OCI-LY1 (cell line): Measurements from ENCODE around the gene NR4A1.

Experiments
- H2AFZ ChIP-seq: fragments of 200-600 bp; sonication (generic), shearing (Covaris generic); 2 replicates; pipeline ENCODE4 v1.6.0; 2014; ENCODE audit warnings: antibody characterized with exemption, mild to moderate bottlenecking, low read length
- H3F3A ChIP-seq: fragments of 200-600 bp; sonication (generic), shearing (Covaris generic); 2 replicates; pipeline ENCODE4 v1.6.0; 2014; ENCODE audit warnings: mild to moderate bottlenecking, antibody characterized with exemption, low read length, moderate library complexity; ENCODE audit not compliant: insufficient read depth
- H3K27ac ChIP-seq: fragments of 200-600 bp; sonication (generic); 2 replicates; pipeline ENCODE4 v1.5.1; 2014; ENCODE audit warnings: low read length, mixed run types, mild to moderate bottlenecking, low read depth; ENCODE audit not compliant: poor library complexity, severe bottlenecking
- H3K27me3 ChIP-seq: fragments of 200-600 bp; sonication (generic); 2 replicates; pipeline ENCODE4 v1.6.0; 2014; ENCODE audit warnings: antibody characterized with exemption, mild to moderate bottlenecking, low read length, moderate library complexity; ENCODE audit not compliant: insufficient read depth
- H3K36me3 ChIP-seq: fragments of 200-600 bp; sonication (generic); 2 replicates; pipeline ENCODE4 v1.6.1; 2014; ENCODE audit warnings: mild to moderate bottlenecking, antibody characterized with exemption, low read length, moderate library complexity, mixed read lengths; ENCODE audit not compliant: insufficient read depth
- H3K4me1 ChIP-seq: fragments of 200-600 bp; sonication (generic); 2 replicates; pipeline ENCODE4 v1.5.1; 2014; ENCODE audit warnings: mild to moderate bottlenecking, low read length, moderate library complexity; ENCODE audit not compliant: insufficient read depth, severe bottlenecking
- H3K4me2 ChIP-seq: fragments of 200-600 bp; sonication (generic), shearing (Covaris generic); 2 replicates; pipeline ENCODE4 v1.6.1; 2014; ENCODE audit warnings: low read length
- H3K4me3 ChIP-seq: fragments of 200-600 bp; sonication (generic); 2 replicates; pipeline ENCODE4 v1.5.1; 2014; ENCODE audit warnings: low read length, low read depth, mild to moderate bottlenecking, mixed read lengths; ENCODE audit not compliant: poor library complexity, severe bottlenecking
- H3K79me2 ChIP-seq: fragments of 200-600 bp; shearing (Covaris generic); 2 replicates; pipeline ENCODE4 v1.6.1; 2016; ENCODE audit warnings: mixed run types, low read length, mixed read lengths; ENCODE audit not compliant: insufficient read depth
- H3K9ac ChIP-seq: fragments of 200-600 bp; sonication (generic), shearing (Covaris generic); 2 replicates; pipeline ENCODE4 v1.6.1; 2014; ENCODE audit warnings: mild to moderate bottlenecking, low read length, mixed read lengths
- H3K9me2 ChIP-seq: fragments of 200-600 bp; sonication (generic), shearing (Covaris generic); 2 replicates; pipeline ENCODE4 v1.6.1; 2014; ENCODE audit warnings: low read depth, mild to moderate bottlenecking, low read length, mixed read lengths
- H3K9me3 ChIP-seq: fragments of 200-600 bp; shearing (Covaris generic); 2 replicates; pipeline ENCODE4 v1.6.1; 2014; ENCODE audit warnings: low read length, mixed read lengths
- H4K20me1 ChIP-seq: fragments of 200-600 bp; sonication (generic), shearing (Covaris generic); 2 replicates; pipeline ENCODE4 v1.6.0; 2016; ENCODE audit warnings: mild to moderate bottlenecking, low read length; ENCODE audit not compliant: insufficient read depth
- EZH2 ChIP-seq: fragments of 200-600 bp; sonication (generic), shearing (Covaris generic); IDR thresholded peaks from 2 replicates; pipeline ENCODE4 v1.8.0; 2017; ENCODE audit warnings: borderline replicate concordance, mixed run types, mild to moderate bottlenecking, antibody characterized with exemption, low read length, moderate library complexity, mixed read lengths
- TF ChIP-seq, protein P1 (sequence below): fragments of 200-600 bp; sonication (generic), shearing (Covaris generic); IDR thresholded peaks from 2 replicates; pipeline ENCODE4 v1.5.1; 2017; ENCODE audit warnings: mild to moderate bottlenecking, antibody characterized with exemption, low read length, moderate library complexity, mixed read lengths

Gene NR4A1

DNA sequence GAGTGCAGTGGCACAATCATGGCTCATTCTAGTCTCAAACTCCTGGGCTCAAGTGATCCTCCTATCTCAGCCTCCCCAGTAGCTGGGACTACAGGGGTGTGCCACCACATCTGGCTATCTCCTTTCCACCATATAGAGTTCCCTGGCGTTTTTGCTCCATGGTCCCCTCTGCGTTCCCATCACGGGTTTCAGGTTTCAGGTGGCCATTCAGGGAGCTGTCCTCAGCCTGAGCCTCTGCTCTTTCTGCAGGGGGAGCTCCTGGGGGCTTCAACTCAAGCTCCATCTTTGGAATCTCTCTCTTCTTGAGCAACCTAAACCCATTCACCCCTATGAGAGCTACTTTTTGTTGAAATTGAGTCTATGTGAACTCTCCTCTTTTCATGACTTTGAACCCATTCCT is 39.8 kb downstream of the NR4A1 start:
- 0 out of 2 replicates have a peak, but pooled peaks cover 3% of the 10 kb centered on the region for H3K36me3 ChIP-seq
- no peaks in the 10 kb centered on the region for H3K79me2 ChIP-seq
- no peaks in the 10 kb centered on the region for H4K20me1 ChIP-seq
- peak overlapping the region; percentile 52 for H3K27ac ChIP-seq
- no peaks in the 10 kb centered on the region for H3F3A ChIP-seq
- no peaks in the 10 kb centered on the region for H3K9me2 ChIP-seq
- H3K27me3 ChIP-seq, result no peaks in the 10 kb centered on the region
- no peak overlapping the region for H3K4me3 ChIP-seq
- no peak overlapping the region for H3K4me2 ChIP-seq
- H3K9ac ChIP-seq, result no peak overlapping the region
- H3K4me1 ChIP-seq, result peaks cover 45% of the 10 kb centered on the region
- H3K9me3 ChIP-seq, result no peaks in the 10 kb centered on the region
- no peak overlapping the region for H2AFZ ChIP-seq
- TF ChIP-seq, protein P1, sequence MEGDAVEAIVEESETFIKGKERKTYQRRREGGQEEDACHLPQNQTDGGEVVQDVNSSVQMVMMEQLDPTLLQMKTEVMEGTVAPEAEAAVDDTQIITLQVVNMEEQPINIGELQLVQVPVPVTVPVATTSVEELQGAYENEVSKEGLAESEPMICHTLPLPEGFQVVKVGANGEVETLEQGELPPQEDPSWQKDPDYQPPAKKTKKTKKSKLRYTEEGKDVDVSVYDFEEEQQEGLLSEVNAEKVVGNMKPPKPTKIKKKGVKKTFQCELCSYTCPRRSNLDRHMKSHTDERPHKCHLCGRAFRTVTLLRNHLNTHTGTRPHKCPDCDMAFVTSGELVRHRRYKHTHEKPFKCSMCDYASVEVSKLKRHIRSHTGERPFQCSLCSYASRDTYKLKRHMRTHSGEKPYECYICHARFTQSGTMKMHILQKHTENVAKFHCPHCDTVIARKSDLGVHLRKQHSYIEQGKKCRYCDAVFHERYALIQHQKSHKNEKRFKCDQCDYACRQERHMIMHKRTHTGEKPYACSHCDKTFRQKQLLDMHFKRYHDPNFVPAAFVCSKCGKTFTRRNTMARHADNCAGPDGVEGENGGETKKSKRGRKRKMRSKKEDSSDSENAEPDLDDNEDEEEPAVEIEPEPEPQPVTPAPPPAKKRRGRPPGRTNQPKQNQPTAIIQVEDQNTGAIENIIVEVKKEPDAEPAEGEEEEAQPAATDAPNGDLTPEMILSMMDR, result no peak
- TF ChIP-seq EZH2, result no peak

DNA sequence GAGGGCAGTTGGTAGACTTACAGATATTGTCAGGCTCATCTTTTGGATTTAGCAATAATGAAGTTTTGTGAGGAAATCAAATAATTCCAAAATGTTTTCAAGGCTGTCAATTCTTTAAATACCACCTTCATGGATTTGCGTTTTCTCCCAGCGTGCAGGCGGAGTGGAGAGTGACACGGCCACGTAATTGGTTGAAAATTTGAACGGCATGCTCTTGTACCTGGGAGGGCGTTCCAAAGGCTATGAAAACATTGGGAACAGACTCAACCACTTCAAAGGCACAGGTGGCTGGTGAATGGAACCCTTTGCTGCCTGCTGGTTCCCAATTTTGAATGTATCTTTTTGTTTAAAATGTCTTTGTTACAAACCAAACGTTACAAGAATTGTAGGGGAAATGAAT is 40.6 kb downstream of the NR4A1 start:
- no peaks in the 10 kb centered on the region for H3K79me2 ChIP-seq
- H3K9me2 ChIP-seq, result no peaks in the 10 kb centered on the region
- TF ChIP-seq, protein P1, result no peak
- TF ChIP-seq EZH2, result no peak
- H3K27me3 ChIP-seq, result no peaks in the 10 kb centered on the region
- no peaks in the 10 kb centered on the region for H4K20me1 ChIP-seq
- H3K27ac ChIP-seq, result peak overlapping the region; percentile 13
- H3K4me1 ChIP-seq, result peaks cover 38% of the 10 kb centered on the region
- H3F3A ChIP-seq, result no peaks in the 10 kb centered on the region
- H2AFZ ChIP-seq, result no peak overlapping the region
- H3K9ac ChIP-seq, result no peak overlapping the region
- no peak overlapping the region for H3K4me3 ChIP-seq
- no peaks in the 10 kb centered on the region for H3K9me3 ChIP-seq
- H3K4me2 ChIP-seq, result no peak overlapping the region
- 0 out of 2 replicates have a peak, but pooled peaks cover 3% of the 10 kb centered on the region for H3K36me3 ChIP-seq

DNA sequence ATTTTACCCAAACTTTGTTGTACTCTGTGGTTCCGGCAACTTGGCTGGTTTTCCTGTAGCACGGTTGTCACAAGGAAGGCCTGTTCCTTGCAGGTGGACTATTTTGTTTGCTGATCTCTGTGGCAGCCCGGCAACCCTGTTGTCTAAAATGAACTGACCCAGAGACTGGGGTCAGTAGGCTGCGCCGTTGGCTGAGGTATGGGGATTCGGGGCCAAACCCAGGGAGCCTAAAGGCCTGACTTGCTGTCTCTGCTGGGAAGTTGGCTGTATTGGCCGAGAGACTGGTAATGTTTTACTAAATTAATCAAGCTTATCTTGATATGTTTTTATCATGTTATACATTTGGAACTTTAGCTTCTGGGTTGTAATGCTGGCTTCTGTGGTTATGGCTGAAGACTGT is 42.1 kb downstream of the NR4A1 start:
- H4K20me1 ChIP-seq, result no peaks in the 10 kb centered on the region
- H3K4me3 ChIP-seq, result no peak overlapping the region
- no peaks in the 10 kb centered on the region for H3K9me3 ChIP-seq
- H3K9ac ChIP-seq, result no peak overlapping the region
- 0 out of 2 replicates have a peak, but pooled peaks cover 3% of the 10 kb centered on the region for H3K36me3 ChIP-seq
- H3F3A ChIP-seq, result no peaks in the 10 kb centered on the region
- TF ChIP-seq, protein P1, result no peak
- no peak for TF ChIP-seq EZH2
- no peak overlapping the region for H2AFZ ChIP-seq
- no peak overlapping the region for H3K27ac ChIP-seq
- H3K9me2 ChIP-seq, result no peaks in the 10 kb centered on the region
- H3K4me2 ChIP-seq, result no peak overlapping the region
- H3K4me1 ChIP-seq, result peaks cover 24% of the 10 kb centered on the region
- no peaks in the 10 kb centered on the region for H3K79me2 ChIP-seq
- H3K27me3 ChIP-seq, result no peaks in the 10 kb centered on the region
